Skeletal muscle cell (primary cell): ENCODE data around the gene PDCD1.

Source experiments
- DNase-seq: peaks from one replicate; pipeline ENCODE4 v3.0.0-alpha.2; 2010; ENCODE audit warnings: low read depth
- H3K4me3 ChIP-seq: 2 replicates; pipeline ENCODE4 v1.5.1; 2011; ENCODE audit warnings: low read depth, mild to moderate bottlenecking, control low read depth, low read length, moderate library complexity

PDCD1 gene

DNA sequence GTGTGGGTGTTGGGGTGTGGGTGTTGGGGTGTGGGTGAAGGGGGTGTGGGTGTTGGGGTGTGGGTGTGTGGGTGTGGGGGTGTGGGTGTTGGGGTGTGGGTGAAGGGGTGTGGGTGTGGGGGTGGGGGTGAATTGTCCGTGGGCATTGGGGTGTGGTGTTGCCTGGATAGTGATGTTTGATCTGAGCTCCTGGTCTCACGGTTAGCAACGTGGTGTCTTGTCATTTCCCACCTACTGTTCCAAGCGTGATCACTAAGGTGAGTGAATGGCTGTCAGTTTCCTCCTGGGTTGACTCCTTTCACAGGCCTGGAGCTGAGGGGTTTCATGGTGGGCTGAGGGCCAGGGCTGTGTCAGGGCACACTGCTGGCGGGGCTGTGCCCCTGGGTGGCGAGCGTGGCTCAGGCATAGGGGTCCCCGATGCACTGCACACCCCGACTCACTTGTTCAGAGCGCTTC lies 38.1 kb upstream of the PDCD1 start:
- H3K4me3 ChIP-seq: no peak overlapping the region
- DNase-seq: no peak

DNA sequence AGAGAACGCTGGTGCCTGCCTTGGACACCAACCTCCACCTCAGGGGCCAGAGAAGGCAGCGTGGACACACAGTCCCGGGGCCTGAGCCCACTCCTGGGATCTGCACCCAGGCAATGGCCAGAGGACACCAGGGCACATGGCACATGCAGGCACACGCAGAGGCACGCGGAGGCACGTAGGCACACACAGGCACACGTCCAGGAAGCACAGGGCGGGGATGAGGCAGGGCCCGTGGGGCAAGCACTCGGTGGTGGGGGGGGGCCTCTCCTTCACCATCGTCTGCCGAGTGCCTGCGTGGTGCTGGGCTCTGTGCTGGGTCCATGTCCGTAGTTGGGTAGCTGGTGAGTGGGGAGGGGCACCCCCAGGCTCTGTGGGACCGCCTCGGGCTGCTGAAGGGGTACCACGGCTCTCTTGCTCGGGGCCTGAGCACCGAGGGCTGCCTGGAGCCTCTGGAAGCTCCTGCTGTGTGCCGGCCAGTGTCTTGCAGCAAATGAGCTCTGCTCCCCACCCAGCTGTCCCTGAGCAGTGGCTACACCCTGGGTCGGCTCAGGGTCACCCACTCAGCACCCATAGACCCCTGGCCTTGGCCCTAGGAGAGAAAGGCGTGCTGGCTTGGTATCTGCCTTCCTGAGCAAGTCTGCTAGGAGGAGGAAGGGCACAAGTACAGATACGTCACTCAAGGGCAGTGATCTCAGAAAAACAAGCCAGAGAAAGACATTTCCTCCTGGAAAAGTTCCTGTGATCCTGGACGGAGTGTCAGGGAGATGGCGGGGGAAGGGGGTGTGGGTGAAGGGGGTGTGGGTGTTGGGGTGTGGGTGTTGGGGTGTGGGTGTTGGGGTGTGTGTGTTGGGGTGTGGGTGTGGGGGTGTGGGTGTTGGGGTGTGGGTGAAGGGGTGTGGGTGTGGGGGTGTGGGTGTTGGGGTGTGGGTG lies 37.3 kb upstream of the PDCD1 start:
- no peak for DNase-seq
- H3K4me3 ChIP-seq: no peak overlapping the region

DNA sequence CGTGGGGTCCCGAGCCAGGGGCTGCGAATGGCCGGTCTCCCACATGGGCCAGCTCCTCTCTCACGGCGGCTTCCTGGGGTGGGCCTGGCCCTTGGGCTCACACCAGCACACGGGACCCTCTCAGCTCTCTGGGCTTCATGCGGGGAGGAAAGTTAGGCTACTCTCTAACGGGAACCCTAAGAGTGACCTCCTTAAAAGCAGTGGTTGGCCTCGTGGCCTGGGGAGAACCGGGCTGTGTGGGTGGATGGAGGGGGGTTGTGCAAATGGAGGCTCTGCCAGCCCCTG lies 36.7 kb upstream of the PDCD1 start:
- no peak overlapping the region for H3K4me3 ChIP-seq
- no peak for DNase-seq

DNA sequence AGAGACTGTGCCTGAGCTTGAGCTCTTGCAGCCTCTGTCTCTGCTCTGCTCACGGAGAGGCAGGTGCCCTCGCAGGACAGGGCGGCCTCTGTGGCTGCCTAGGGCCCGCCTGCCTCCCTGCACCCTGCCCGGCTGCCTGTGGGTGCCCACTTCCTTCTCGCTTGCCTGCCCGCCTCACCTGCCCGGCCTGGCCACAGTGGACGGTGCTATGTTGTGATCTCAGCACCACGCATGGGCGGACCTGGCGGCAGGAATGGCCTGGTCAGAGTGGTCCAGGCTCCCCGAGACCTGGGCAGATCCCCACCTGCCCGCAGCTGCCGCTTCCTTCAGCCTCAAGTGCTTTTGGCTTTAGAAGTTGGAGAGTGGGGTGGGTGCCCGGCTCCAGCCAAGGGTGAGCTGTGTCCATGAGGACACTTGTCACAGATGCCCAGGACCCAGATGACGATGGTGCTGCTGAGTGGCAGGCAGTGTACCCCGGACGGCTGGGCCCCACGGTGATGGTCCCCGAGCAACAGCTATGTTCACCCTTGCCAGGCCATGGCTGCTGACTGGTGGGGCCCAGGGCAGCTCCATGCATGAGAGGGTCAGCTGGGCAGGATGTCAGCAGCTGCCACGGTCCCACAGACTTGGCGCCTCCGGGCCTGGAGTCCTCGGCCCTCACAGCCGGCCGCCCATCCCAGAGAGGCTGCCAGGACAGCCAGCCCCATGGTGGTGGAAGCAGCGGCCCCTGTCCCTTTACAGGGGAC lies 36.2 kb upstream of the PDCD1 start:
- no peak for DNase-seq
- H3K4me3 ChIP-seq: no peak overlapping the region

DNA sequence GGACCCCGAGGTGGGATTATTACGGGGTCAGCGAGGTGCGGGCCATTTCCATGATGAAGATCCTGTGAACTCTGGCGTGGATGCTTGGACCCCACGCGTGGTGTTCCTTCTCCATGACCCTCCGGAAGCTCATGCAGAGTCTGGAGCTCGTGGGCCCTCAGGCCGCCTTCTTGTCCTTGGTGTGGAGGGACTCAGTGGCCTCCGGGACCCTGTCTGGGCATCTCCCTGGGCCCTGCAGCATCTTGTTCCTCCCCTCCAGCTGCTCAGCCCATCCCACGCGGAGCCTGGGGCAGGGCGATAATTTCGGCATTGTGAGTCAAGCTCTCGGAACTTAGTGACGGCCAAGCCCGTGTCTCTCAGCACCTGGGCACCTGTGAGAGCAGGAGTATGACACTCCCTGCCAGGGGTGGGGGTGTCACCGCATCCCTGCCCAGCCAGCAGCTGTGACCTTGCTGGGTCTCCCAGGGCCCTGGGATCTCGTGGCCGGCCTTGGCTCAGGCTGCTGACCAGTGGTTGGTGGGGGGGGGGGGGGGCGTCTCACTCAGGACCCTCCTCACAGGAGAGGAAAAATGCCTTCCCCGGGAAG lies 35.5 kb upstream of the PDCD1 start:
- H3K4me3 ChIP-seq: no peak overlapping the region
- no peak for DNase-seq

DNA sequence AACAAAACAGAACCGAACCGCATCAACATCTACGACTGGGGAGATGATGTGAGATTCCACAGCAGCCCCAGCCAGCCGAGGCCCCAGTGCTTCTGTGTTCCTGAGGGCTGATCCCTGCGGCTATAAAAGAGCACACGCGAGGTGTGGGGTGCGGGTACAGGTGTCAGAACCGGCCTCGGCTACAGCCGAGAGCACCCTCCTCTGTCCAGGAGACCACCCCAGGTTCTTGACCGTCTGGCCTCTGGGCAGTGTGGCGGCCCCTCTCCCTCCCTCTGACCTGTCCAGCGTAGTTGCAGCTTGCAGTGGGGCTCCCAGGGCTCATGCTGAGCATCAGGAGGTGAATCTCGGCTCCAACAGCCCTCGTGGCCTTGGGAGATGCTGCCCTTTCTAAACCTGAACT lies 34.6 kb upstream of the PDCD1 start:
- no peak for DNase-seq
- no peak overlapping the region for H3K4me3 ChIP-seq

DNA sequence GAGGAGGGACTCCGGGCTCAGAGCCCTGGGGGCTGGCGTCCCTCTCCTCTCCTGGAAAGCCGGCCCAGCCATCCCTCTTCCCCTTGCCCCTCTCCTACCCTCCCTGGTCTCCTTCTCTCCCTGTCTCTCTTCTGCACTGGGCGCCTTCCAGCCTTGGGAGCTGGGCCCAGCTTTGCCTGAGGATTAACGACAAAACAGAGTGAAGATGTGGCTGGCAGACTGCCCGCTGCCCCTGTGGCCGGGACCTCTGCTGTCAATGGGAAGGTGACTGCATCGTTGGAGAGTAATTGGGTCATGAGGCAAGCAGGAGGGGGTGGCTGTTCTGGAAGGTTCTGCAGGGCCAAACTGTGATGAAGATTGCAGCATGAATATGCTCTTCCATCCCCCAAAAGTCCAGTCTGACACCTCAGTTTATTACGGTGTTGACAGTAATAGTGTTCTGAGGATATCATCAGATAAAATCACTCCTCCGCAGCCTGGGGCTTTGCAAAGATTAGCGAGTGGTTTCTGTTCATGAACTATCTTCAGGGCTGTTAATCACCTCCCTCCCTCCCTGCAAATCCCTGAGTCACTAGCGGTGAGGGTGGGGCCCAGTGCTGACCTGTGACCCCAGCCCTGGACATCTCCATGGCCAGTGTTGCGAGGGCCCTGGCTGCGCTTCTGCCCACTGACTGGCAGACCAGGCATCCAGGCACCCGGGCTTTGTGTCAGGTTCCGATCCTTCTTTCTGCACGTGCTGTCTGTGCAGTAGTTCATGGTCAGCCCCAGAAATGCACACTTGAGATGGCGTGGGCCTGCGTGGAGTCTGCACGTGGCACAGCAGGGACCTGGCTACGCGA lies 33.8 kb upstream of the PDCD1 start:
- peak; percentile 52 for DNase-seq
- no peak overlapping the region for H3K4me3 ChIP-seq

DNA sequence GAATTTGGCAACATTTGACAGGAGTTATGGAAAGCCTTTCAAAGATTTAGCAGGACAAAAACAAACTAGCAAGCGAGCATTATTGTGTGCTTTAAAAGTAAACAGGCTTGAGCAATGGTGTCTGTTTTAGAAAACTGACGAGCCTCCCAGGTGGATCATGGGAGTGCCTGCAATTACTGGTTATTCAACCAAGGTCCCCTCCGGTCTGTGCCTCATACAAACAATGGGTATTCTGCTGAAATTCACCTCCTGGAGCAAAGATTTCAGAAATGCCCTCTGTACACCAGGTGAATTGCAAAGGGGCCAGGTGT lies 33.2 kb upstream of the PDCD1 start:
- no peak overlapping the region for H3K4me3 ChIP-seq
- DNase-seq: no peak

DNA sequence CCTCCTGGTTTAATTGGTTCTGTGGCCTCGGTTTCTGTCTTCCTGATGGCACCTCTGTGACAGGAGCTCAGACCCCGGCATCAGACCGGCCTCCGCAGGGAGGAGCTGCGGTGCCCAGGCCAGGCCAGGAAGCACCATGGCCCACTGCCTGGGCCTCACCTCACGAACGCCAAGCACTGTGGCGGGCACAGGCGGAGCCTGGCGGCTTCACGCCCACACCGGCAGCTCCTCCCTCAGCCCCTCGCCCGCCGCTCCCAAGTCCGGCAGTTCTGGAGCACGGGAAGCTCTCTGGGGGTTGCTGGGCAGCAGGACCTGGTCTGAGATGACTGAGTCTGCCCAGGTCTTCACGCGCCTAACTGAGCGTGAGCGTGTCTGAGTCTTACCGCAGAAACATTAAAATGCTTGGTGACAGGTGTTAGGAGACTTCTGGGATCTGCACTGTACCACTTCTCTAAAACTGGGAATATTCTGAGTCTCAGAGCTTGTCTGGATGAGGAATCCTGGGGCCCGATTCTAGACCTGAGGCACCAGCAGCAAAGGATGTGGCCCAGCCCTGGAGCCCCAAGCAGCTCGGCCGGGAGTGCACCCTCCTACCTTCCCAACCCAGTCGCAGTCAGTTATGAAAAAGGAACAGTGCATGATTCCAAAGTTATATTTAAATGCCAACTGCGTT lies 32.8 kb upstream of the PDCD1 start:
- no peak overlapping the region for H3K4me3 ChIP-seq
- no peak for DNase-seq

DNA sequence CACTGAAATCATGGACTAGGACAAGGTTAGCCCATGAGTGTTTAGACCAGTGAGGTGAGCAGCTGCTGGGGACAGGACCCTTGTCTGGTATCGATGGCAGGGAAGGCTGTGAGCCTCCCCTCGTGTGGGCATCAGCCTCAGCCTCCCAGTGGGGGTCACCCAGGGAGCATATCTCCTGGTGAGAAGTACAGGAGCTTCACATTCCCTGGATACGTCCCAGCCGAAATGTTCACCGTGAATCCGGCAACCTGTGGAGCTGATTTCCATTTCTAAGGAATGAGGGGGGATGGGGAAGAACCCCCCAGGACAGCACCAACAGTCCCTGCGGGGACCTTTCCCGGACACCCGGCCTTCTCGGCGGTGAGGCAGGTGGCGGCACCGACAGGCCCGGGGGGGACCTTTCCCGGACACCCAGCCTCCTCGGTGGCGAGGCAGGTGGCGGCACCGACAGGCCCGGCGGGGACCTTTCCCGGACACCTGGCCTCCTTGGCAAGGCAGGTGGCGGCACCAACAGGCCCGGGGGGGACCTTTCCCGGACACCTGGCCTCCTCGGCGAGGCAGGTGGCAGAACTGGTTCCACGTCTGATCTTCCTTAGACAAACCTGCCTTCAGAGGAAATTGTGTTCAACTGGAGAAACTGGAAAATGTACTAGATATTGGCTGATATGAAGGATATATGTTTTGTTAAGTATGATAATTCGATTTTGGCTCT lies 32.0 kb upstream of the PDCD1 start:
- DNase-seq: no peak
- H3K4me3 ChIP-seq: no peak overlapping the region

DNA sequence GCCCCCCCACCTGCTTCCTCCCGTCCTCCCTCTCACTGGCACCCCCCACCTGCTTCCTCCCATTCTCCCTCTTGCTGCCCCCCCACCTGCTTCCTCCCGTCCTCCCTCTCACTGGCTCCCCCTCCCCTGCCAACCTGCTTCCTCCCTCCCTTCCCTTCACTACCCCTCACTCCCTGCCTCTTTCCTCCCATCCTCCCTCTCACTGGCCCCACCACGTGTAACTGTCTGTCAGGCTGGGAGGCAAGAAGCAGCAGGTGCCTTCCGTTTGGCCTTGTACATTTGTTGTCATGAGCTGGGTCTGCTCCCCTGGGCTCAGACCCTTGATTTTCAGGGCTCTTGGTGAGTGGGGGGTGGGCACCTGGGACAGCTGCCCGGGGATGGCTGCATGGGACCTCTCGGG lies 29.9 kb upstream of the PDCD1 start:
- no peak overlapping the region for H3K4me3 ChIP-seq
- no peak for DNase-seq

DNA sequence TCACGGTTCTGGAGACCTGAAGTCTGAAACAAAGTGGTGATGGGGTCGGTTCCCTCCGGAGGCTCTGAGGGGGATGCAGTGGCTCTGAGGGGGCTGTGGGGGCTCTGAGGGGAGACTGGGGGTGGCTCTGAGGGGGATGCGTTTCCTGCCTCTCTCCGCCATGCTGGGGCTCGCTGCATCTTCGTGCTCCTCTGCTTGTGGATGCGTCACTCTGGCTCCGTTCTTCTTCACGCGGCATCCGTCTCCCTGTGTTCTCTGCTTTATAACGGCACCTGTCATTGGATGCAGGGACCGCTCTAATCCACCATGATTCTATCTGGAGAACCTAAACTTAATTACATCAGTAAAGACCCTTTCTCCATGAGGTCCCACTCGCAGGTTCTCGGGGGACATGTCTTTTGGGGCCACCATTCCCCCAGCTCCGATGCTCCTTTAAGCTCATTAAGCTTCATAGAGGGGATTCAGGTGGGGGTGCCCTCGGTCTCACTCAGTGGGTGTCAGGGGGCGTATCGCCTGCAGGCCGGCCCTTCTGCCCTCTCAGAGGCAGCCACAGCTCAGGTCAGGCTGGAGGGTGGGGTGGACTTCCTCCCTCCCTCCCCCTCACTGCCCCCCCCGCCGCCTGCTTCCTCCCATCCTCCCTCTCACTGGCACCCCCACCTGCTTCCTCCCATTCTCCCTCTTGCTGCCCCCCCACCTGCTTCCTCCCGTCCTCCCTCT lies 29.3 kb upstream of the PDCD1 start:
- H3K4me3 ChIP-seq: no peak overlapping the region
- DNase-seq: no peak

DNA sequence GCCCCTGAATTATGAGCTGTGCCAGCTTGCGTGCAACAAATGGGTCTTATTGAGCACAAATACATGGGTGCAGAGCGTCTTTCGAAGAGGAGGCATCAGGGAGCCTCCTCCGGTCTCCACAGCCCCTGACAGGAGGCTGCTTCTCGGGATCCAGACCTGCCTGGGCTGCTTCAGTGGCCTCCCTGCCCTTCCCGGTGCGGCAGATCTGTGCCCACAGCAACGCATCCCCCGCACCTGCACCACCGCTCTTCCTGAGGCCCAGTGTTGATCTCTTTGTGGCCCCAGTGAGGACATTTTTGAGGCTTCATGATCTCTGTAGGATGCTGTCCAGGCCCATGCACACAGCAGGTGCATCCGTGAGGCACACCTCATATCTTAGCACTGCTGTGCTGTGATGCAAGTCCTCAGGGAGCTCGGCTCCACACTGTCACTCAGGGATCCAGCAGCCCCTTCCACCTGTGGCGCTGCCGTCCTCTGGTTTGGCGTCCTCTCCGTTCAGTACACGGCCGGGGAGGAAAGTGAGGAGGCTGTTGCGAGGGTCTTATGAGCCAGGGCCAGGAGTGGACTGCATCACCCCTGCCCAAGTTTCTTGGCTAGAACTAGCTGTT lies 28.2 kb upstream of the PDCD1 start:
- H3K4me3 ChIP-seq: no peak overlapping the region
- no peak for DNase-seq

DNA sequence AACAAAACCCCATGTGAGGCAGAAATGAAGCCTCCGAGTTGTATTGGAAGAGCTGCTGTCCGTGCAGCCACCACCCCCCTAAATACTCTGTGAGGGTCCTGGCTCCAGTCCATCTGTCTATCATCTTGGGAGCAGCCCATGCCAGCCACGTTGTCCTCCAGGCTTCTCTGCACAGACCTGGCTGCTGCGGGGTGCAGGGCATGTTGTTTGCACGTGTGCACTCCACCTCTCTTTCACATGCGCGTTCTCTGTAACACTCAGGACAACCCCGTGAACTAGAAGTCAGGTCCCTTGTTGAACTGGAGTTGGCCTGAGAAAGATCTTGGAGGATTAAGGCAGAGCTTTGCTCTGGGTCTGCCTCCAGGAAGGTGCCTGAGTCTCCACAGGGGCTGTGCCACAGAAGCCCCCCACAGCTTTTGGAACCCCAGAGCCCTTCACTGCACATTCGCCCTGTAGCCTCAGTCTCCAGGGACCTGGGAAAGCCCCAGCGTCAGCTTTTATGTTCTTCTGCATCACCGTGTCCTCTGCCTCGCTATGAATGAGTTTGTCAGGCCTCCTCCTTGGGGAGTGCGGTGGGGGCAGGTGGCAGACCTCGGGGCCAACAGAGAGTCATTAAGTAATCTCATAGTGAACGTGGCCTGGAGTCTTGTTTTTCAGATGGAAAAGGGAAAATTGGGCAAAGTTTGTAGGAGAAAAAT lies 27.4 kb upstream of the PDCD1 start:
- no peak overlapping the region for H3K4me3 ChIP-seq
- no peak for DNase-seq

DNA sequence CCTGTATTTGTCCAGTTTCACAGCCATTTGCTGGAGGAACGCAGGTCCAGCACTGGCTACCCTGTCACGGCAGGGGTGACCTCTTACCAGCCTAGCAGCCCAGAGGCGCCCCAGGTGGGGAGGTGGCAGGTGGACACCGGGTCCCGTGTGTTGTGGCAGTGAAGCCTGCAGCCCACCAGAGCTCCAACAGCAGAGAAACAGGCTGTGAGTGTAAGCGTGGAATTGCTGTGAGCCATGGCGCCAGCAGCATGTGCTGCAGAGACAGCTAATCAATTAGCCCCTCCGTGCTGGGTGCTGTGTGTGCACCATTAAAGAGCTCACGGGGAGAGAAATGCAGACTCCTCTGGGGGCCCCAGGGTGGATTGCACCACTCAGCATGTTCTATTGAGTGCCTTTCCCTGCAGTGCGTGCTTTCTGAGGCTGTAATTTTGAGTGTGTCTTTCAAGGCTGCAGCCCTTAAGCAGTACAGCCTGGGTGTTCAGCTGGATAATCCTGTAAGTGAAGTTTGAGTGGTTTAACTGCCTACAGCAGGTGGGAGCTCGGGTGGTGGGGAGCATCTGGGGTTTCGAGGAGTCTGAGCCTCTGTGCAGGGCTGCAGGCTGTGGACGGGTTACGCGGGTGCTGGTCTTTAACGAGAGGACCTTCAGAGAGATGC lies 26.7 kb upstream of the PDCD1 start:
- no peak overlapping the region for H3K4me3 ChIP-seq
- no peak for DNase-seq

DNA sequence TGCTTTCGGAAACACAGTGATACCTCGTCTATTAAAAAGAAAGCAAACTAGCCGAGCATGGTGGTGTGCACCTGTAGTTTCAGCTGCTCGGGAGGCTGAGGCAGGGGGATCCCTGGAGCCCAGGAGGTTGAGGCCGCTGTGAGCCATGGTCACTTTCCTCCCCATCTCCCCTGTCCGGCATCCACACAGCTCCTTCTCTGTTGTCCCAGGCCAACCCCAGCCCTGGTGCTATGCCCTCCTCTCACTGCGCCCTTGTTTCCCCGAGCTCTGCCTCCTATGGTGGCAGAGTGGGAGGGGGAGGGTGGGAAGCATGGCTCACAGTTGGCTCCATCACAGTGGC lies 26.2 kb upstream of the PDCD1 start:
- no peak for DNase-seq
- no peak overlapping the region for H3K4me3 ChIP-seq

DNA sequence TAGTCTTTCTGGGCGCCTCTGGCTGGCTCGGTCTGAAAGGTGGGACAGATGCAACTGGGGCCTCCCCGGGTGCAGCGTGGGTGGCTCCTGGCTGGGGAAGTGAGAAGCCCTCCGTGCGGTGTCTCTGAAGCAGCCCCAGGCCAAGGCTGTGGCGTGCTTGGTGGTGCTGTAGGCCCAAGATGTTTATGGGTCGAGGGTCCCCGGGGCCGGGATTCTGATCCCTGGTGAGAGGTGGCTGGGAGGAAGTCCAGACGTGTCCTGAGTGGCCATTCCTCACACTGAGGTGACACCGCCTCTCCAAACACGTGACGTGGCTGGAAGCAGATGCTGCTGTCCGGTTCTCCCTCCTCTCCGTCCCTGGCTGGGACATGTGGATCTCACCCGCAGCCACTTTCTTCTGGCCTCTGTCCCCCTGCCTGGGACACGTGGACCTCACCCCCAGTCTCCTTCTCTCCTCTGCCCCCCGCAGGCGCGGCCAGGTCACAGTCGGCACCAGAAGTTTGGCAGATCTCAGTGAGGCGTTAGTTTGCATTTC lies 23.5 kb upstream of the PDCD1 start:
- H3K4me3 ChIP-seq: peak overlapping the region; percentile 36
- no peak for DNase-seq
